Uterus (tissue), 2 donors: ENCODE measurements around the gene PGAM5.

Source experiments
- CTCF ChIP-seq, 4 experiments: fragments of 200-600 bp in 2 of 4; fragments of 450-650 bp in 2 of 4; sonication (generic) in 2 of 4; IDR thresholded peaks; one replicate each; pipeline ENCODE4 v1.5.1; 2016 to 2019; ENCODE audit warnings: antibody characterized with exemption in 4 of 4, mild to moderate bottlenecking in 2 of 4, moderate library complexity in 1 of 4
- POLR2A ChIP-seq, 2 donors: fragments of 450-650 bp; IDR thresholded peaks; one replicate each; pipeline ENCODE4 v1.6.1; 2016; ENCODE audit warnings: antibody characterized with exemption in 2 of 2, mild to moderate bottlenecking in 1 of 2, moderate library complexity in 1 of 2

GRCh38 chr12:132665149-132665491, 45.5 kb upstream of the PGAM5 start:
- no peak for TF ChIP-seq CTCF (IDR thresholded peaks at IDR 0.05)
- no peak for TF ChIP-seq POLR2A (IDR thresholded peaks at IDR 0.05)
